CD8-positive, alpha-beta memory T cell (primary cell): ENCODE results near the gene NMUR1. TPM values are rescaled to one million over a fixed set of nuclear protein-coding genes. Genes with fewer than 3 reads are reported as not detected.

Experiments used
- CTCF ChIA-PET: fragments of 350-600 bp; sonication (Branson Sonifier 250); formaldehyde crosslinking; loops from one replicate; lab custom pipeline; 2021; ENCODE audit warnings: antibody characterized with exemption; lab: Charles Lee
- POLR2A ChIA-PET: fragments of 350-600 bp; sonication (Branson Sonifier 250); formaldehyde crosslinking; loops from one replicate; lab custom pipeline; 2021; ENCODE audit warnings: antibody characterized with exemption; lab: Charles Lee
- DNase-seq, 5 donors: peaks; one replicate each; pipeline versions ENCODE4 v3.0.0 to v3.0.0-alpha.2; 2020 to 2022; ENCODE audit warnings: mixed read lengths in 1 of 5
- H3K27ac ChIP-seq: one replicate; pipeline ENCODE4 v1.7.0; 2013; ENCODE audit warnings: low read depth, mild to moderate bottlenecking, low read length, moderate library complexity
- H3K27me3 ChIP-seq: 2 replicates; pipeline ENCODE4 v1.7.0; 2013; ENCODE audit warnings: low read length, mild to moderate bottlenecking; ENCODE audit not compliant: insufficient read depth, poor library complexity, severe bottlenecking
- H3K36me3 ChIP-seq: 2 replicates; pipeline ENCODE4 v1.7.0; 2013; ENCODE audit warnings: mild to moderate bottlenecking, low read length, moderate library complexity; ENCODE audit not compliant: insufficient read depth
- H3K4me1 ChIP-seq: 2 replicates; pipeline ENCODE4 v1.7.0; 2013; ENCODE audit warnings: mild to moderate bottlenecking, low read length, moderate library complexity; ENCODE audit not compliant: insufficient read depth
- H3K4me3 ChIP-seq: 2 replicates; pipeline ENCODE4 v1.7.0; 2013; ENCODE audit warnings: mild to moderate bottlenecking, low read length
- H3K9me3 ChIP-seq: 2 replicates; pipeline ENCODE4 v1.7.0; 2013; ENCODE audit warnings: mild to moderate bottlenecking, low read length
- H3K27ac Mint-ChIP-seq, 8 donors: one replicate each; pipeline ENCODE4 v1.8.0; 2020 to 2021; ENCODE audit warnings: mixed read lengths in 8 of 8, mild to moderate bottlenecking in 6 of 8, inconsistent platforms in 3 of 8, moderate library complexity in 3 of 8
- H3K27me3 Mint-ChIP-seq, 2 donors: one replicate each; pipeline ENCODE4 v1.8.0; 2020 to 2021; ENCODE audit warnings: mixed read lengths in 2 of 2, mild to moderate bottlenecking in 1 of 2, moderate library complexity in 1 of 2
- H3K36me3 Mint-ChIP-seq, 3 donors: one replicate each; pipeline ENCODE4 v1.8.0; 2020 to 2021; ENCODE audit warnings: mixed read lengths in 3 of 3, inconsistent platforms in 1 of 3, mild to moderate bottlenecking in 1 of 3
- H3K4me1 Mint-ChIP-seq, 3 donors: one replicate each; pipeline ENCODE4 v1.8.0; 2020 to 2021; ENCODE audit warnings: mixed read lengths in 3 of 3, inconsistent platforms in 1 of 3, mild to moderate bottlenecking in 1 of 3
- H3K4me3 Mint-ChIP-seq, 7 donors: one replicate each; pipeline ENCODE4 v1.8.0; 2020 to 2021; ENCODE audit warnings: mixed read lengths in 7 of 7, mild to moderate bottlenecking in 6 of 7, moderate library complexity in 4 of 7, inconsistent platforms in 2 of 7
- H3K9me3 Mint-ChIP-seq, 5 donors: one replicate each; pipeline ENCODE4 v1.8.0; 2020 to 2022; ENCODE audit warnings: mixed read lengths in 5 of 5, mild to moderate bottlenecking in 3 of 5, moderate library complexity in 2 of 5, inconsistent platforms in 1 of 5
- polyA plus RNA-seq: library from polyadenylated mRNA; unstranded; fragments of 300-500 nt; fragmentation: Illumina TruSeq; gene quantifications from one replicate; pipeline ENCODE4 v1.2.3, GENCODE V29; 2021
- total RNA-seq, 2 experiments: library from RNA; stranded (reverse); gene quantifications; one replicate each; pipeline ENCODE4 v1.2.3, GENCODE V29; 2021

NMUR1 gene
- total and polyA plus RNA-seq, 3 experiments from 2014 or later: 0.15 to 2.7 (median 0.18) TPM

DNA sequence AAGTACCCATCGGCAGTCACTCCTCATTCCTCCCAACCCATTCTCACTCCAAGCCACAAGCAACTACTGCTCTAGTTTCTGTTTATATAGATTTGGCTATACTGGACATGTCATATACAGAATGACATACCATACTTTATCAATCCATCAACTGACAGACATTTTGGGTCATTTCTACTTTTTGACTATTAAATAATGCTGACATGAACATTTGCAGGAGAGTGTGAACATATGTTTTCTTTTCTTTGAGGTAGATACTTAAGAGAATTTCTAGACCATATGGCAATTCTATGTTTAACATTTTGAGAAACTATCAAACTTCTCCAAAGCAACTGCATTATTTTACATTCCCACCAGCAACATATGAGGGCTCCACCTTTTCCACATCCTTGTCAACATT is 32.6 kb downstream of the NMUR1 start:
- Mint-ChIP-seq H3K27me3 (no peaks in the 10 kb centered on the region), H3K4me3 (no peak overlapping the region), H3K27ac (peak overlapping the region in 1 of 8 donors; percentile 2), H3K9me3 (no peaks in the 10 kb centered on the region), H3K36me3 (peaks cover 0 to 3% (median 0%) of the 10 kb centered on the region in 3 donors), H3K4me1 (no peaks in the 10 kb centered on the region)
- H3K4me1 ChIP-seq: no peaks in the 10 kb centered on the region
- CTCF ChIA-PET: no interaction called here
- no peaks in the 10 kb centered on the region for H3K36me3 ChIP-seq
- no peaks in the 10 kb centered on the region for H3K27me3 ChIP-seq
- DNase-seq: no peak
- H3K27ac ChIP-seq: no peak overlapping the region
- H3K4me3 ChIP-seq: no peak overlapping the region
- POLR2A ChIA-PET: no interaction called here
- H3K9me3 ChIP-seq: no peaks in the 10 kb centered on the region

DNA sequence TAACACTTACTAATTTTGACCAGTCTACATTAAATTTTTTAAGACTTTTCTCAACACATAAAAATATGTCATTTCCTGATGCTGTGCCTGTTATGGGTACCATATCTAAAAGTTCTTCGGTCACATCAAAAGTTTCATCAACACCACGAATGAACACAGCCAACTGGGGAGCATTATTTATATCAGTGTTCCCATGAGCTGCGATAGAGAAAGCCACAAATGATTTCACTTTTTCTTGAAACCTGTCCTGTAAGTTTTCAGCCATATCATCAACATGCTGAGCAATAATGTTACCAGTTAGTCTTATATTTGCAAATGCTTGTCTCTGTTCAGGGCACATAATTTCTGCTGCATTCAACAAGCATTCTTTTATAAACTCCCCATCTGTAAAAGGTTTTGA is 35.6 kb downstream of the NMUR1 start:
- Histone ChIP-seq H3K4me1 (no peaks in the 10 kb centered on the region), H3K27ac (no peak overlapping the region), H3K4me3 (no peak overlapping the region), H3K36me3 (no peaks in the 10 kb centered on the region), H3K27me3 (no peaks in the 10 kb centered on the region), H3K9me3 (no peaks in the 10 kb centered on the region)
- Mint-ChIP-seq H3K27ac (no peak overlapping the region), H3K4me1 (no peaks in the 10 kb centered on the region), H3K4me3 (no peak overlapping the region), H3K9me3 (no peaks in the 10 kb centered on the region), H3K36me3 (no peaks in the 10 kb centered on the region), H3K27me3 (no peaks in the 10 kb centered on the region)
- DNase-seq: no peak
- CTCF ChIA-PET: interaction anchor here (1.7 kb wide), 1 partner anchor 12 kb away, joined by 5 read pairs; no protein-coding TSS in a partner anchor
- POLR2A ChIA-PET: no interaction called here

GRCh38 chr2:231490801-231491200 is 39.4 kb downstream of the NMUR1 start:
- no peak for DNase-seq
- H3K27ac ChIP-seq: no peak overlapping the region
- no peaks in the 10 kb centered on the region for H3K36me3 ChIP-seq
- no peaks in the 10 kb centered on the region for H3K9me3 ChIP-seq
- H3K4me3 ChIP-seq: no peak overlapping the region
- H3K4me1 ChIP-seq: no peaks in the 10 kb centered on the region
- Mint-ChIP-seq H3K27me3 (peaks cover 0 to 2% of the 10 kb centered on the region in 2 donors), H3K9me3 (no peaks in the 10 kb centered on the region), H3K4me3 (no peak overlapping the region), H3K4me1 (peaks cover 0 to 4% (median 0%) of the 10 kb centered on the region in 3 donors), H3K27ac (peak overlapping the region in 1 of 8 donors; percentile 72), H3K36me3 (no peaks in the 10 kb centered on the region)
- ChIA-PET CTCF (interaction anchor here (1.8 kb wide), 1 partner anchor 9 kb away, joined by 9 read pairs; no protein-coding TSS in a partner anchor), POLR2A (no interaction called here)
- no peaks in the 10 kb centered on the region for H3K27me3 ChIP-seq

DNA sequence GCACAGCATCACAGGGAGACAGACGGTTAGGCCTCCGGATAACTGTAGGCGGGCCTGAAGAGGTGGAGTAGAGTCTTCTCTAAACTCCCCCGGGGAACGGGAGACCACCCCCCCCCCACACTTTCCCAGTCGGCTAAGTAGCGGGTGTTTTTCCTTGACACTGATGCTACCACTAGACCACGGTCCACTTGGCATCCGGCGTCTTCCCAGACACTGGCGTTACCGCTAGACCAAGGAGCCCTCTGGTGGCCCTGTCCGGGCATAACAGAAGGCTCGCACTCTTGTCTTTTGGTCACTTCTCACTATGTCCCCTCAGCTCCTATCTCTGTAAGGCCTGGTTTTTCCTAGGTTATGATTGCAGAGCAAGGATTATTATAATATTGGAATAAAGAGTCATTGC is 40.3 kb downstream of the NMUR1 start:
- Mint-ChIP-seq H3K36me3 (no peaks in the 10 kb centered on the region), H3K27me3 (peaks cover 0 to 2% of the 10 kb centered on the region in 2 donors)
- POLR2A ChIA-PET: no interaction called here

DNA sequence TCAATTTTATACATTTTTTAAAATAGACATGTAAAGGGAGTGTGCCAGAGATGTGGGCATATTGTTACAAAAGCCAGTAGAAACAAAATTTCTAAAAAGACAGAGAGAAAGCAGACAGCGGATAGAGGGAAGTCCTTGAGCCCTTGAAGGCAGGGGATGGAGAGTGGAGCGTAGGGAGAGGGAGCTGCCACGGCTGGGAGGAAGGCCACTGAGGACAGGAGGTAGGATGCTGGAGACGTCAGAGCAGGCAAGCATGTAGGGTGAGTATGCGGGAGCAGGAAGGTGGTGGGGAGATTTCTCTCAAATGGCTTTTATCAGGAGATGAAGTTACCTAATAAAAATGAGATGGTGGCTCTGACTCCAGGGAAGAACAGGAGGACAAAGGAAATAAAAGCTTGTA is 41.9 kb downstream of the NMUR1 start:
- Histone ChIP-seq H3K9me3 (no peaks in the 10 kb centered on the region), H3K27ac (no peak overlapping the region), H3K27me3 (no peaks in the 10 kb centered on the region), H3K4me1 (no peaks in the 10 kb centered on the region), H3K36me3 (no peaks in the 10 kb centered on the region), H3K4me3 (no peak overlapping the region)
- Mint-ChIP-seq H3K9me3 (no peaks in the 10 kb centered on the region), H3K36me3 (no peaks in the 10 kb centered on the region), H3K27ac (peak overlapping the region in 2 of 8 donors; percentile 40 to 48), H3K27me3 (peaks cover 0 to 2% of the 10 kb centered on the region in 2 donors), H3K4me3 (no peak overlapping the region), H3K4me1 (peaks cover 3 to 8% (median 4%) of the 10 kb centered on the region in 3 donors)
- POLR2A ChIA-PET: no interaction called here
- CTCF ChIA-PET: interaction anchor here (2.2 kb wide), 1 partner anchor 10 kb away, joined by 4 read pairs; no protein-coding TSS in a partner anchor
- no peak for DNase-seq

More for the DNA sequence above, 40.3 kb downstream of the NMUR1 start:
- Histone ChIP-seq H3K27me3 (no peaks in the 10 kb centered on the region), H3K9me3 (no peaks in the 10 kb centered on the region), H3K36me3 (no peaks in the 10 kb centered on the region), H3K4me3 (no peak overlapping the region), H3K27ac (no peak overlapping the region), H3K4me1 (no peaks in the 10 kb centered on the region)
- H3K4me1 Mint-ChIP-seq: peaks cover 0 to 4% (median 0%) of the 10 kb centered on the region in 3 donors
- H3K9me3 Mint-ChIP-seq: no peaks in the 10 kb centered on the region
- no peak overlapping the region for H3K4me3 Mint-ChIP-seq
- CTCF ChIA-PET: interaction anchor here (1.1 to 1.8 kb wide), 2 partner anchors 8 to 83 kb away, joined by 3 to 9 read pairs; no protein-coding TSS in a partner anchor
- H3K27ac Mint-ChIP-seq: no peak overlapping the region
- DNase-seq: no peak

GRCh38 chr2:231486851-231487596 is 43.2 kb downstream of the NMUR1 start:
- Mint-ChIP-seq H3K4me3 (no peak overlapping the region), H3K27me3 (peaks cover 0 to 2% of the 10 kb centered on the region in 2 donors), H3K4me1 (peaks cover 4 to 18% (median 7%) of the 10 kb centered on the region in 3 donors), H3K9me3 (no peaks in the 10 kb centered on the region), H3K27ac (peak overlapping the region in 4 of 8 donors; percentile 24 to 79 (median 72)), H3K36me3 (no peaks in the 10 kb centered on the region)
- Histone ChIP-seq H3K9me3 (no peaks in the 10 kb centered on the region), H3K36me3 (no peaks in the 10 kb centered on the region), H3K27ac (no peak overlapping the region), H3K4me1 (peaks cover 4% of the 10 kb centered on the region), H3K27me3 (no peaks in the 10 kb centered on the region), H3K4me3 (no peak overlapping the region)
- ChIA-PET CTCF (interaction anchor here (0.8 to 2.2 kb wide), 3 partner anchors 9 to 71 kb away, joined by 4 to 6 read pairs (median 4); no protein-coding TSS in a partner anchor), POLR2A (interaction anchor here (0.6 kb wide), 1 partner anchor 72 kb away, joined by 4 read pairs; no protein-coding TSS in a partner anchor)
- DNase-seq: no peak

DNA sequence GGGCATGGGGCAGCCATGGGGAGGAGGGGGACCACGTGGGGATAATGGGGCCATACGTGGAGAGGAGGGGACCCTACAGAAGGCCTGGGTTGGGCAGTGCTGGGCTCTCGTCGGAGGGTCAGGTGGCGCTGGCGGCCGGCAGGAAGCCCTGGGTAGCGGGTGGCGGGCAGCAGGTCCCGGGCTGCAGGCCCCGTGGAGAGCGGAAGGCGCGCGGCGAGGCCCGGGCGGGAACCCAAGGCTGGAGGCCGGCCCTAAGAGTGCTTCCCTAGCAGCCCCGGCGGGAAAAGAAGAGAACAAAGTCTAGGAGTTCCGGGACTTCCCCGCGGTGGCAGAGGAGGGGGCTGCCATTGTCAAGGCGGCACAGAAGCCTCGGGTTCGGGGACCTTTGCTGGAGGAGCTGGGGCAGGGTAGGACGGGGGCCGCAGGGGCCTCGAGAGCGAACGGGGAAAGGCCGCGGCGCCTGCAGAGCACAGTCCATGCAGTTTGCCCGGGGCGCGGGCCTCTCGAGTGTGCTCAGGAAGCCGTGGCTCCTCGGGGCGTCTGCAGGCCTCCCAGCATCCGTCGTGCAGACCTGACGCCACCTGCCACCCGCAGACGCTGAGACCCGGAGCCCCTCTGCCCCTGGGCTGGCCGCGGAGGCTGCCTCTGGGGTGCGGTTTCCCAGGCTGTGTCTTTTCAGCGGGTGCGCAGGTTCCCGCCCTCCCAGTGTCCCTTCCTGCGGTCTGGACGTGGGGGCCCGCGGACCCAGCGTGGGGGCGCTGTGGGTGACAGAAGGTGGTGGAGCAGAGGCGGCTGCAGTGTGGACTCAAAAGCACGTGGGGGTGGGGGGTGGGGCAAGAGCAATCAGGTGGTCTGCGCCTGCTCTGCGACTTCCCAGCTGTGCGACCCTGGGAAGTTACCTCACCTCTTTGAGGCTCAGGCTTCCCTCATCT is 46.6 kb downstream of the NMUR1 start:
- Mint-ChIP-seq H3K9me3 (no peaks in the 10 kb centered on the region), H3K4me3 (peak overlapping the region; percentile 73 to 88 (median 77)), H3K27me3 (peaks cover 0 to 2% of the 10 kb centered on the region in 2 donors), H3K27ac (peak overlapping the region; percentile 70 to 95 (median 90)), H3K36me3 (no peaks in the 10 kb centered on the region), H3K4me1 (peaks cover 4 to 18% (median 8%) of the 10 kb centered on the region in 3 donors)
- DNase-seq: peak; percentile 5 to 62 (median 53)
- Histone ChIP-seq H3K36me3 (no peaks in the 10 kb centered on the region), H3K9me3 (no peaks in the 10 kb centered on the region), H3K27ac (peak overlapping the region; percentile 67), H3K4me1 (peaks cover 4% of the 10 kb centered on the region), H3K27me3 (no peaks in the 10 kb centered on the region), H3K4me3 (peak overlapping the region; percentile 64)
- ChIA-PET POLR2A (interaction anchor here (0.6 to 5.6 kb wide), 4 partner anchors 18 to 69 kb away, joined by 3 to 50 read pairs (median 4); partner anchors contain the start of gene NCL), CTCF (interaction anchor here (0.7 to 4.8 kb wide), 31 partner anchors 9 to 380 kb away, joined by 3 to 70 read pairs (median 5); partner anchors contain the start of genes NCL and NMUR1)
